Uterus (tissue), 2 donors: ENCODE data around the gene TBR1.

ENCODE experiments used
- CTCF ChIP-seq, 4 experiments: fragments of 200-600 bp in 2 of 4; fragments of 450-650 bp in 2 of 4; sonication (generic) in 2 of 4; IDR thresholded peaks; one replicate each; pipeline ENCODE4 v1.5.1; 2016 to 2019; ENCODE audit warnings: antibody characterized with exemption in 4 of 4, mild to moderate bottlenecking in 2 of 4, moderate library complexity in 1 of 4
- POLR2A ChIP-seq, 2 donors: fragments of 450-650 bp; IDR thresholded peaks; one replicate each; pipeline ENCODE4 v1.6.1; 2016; ENCODE audit warnings: antibody characterized with exemption in 2 of 2, mild to moderate bottlenecking in 1 of 2, moderate library complexity in 1 of 2

- TF ChIP-seq POLR2A (IDR thresholded peaks at IDR 0.05) (no peak), CTCF (IDR thresholded peaks at IDR 0.05) (no peak)
These were observed 1.8 kb upstream of the TBR1 start for GRCh38 chr2:161414042-161415033.
